ENCODE measurements around the gene NCBP2.

DNA sequence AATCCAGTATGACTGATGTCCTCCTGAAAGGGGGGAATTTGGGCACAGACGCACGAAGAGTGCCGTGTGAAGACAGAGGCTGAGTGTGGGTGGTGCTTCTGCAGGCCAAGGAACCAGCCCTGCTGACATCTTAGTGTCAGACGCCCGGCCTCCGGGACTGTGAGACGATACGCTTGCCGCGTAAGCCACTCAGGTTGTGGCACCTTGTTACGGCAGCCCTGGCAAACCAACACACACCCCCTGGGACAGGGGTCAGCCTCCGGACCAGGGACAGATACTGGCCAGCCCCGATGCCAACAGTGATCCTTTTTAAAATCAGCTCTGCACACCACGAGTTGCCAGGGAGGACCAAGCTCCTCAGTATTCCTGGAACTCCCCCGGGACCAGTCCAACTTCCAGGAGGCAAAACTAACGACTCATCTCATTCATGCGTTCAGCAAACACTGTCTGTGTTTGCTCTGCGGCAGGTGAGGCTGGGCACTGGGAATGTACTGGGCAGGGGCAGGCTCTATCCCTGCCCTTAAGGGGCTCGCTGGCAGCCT is 47.5 kb upstream of the NCBP2 start:
- TF ChIP-seq, protein P1, sequence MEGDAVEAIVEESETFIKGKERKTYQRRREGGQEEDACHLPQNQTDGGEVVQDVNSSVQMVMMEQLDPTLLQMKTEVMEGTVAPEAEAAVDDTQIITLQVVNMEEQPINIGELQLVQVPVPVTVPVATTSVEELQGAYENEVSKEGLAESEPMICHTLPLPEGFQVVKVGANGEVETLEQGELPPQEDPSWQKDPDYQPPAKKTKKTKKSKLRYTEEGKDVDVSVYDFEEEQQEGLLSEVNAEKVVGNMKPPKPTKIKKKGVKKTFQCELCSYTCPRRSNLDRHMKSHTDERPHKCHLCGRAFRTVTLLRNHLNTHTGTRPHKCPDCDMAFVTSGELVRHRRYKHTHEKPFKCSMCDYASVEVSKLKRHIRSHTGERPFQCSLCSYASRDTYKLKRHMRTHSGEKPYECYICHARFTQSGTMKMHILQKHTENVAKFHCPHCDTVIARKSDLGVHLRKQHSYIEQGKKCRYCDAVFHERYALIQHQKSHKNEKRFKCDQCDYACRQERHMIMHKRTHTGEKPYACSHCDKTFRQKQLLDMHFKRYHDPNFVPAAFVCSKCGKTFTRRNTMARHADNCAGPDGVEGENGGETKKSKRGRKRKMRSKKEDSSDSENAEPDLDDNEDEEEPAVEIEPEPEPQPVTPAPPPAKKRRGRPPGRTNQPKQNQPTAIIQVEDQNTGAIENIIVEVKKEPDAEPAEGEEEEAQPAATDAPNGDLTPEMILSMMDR (IDR thresholded peaks at IDR 0.05), result no peak
- TF ChIP-seq POLR2A (IDR thresholded peaks at IDR 0.05) (no peak), POLR2AphosphoS5 (IDR thresholded peaks at IDR 0.05; ENCODE audit: insufficient read depth in 1 of 2, low read depth in 1 of 2) (no peak)

Measured in vagina (tissue), 2 donors.